Measurements from ENCODE around the gene PDE4B. TPM values are rescaled to one million over a fixed set of nuclear protein-coding genes. Genes with fewer than 3 reads are reported as not detected.
A peak's percentile ranks its signal among the peaks of the same experiment; 100 is the strongest.

The PDE4B gene
- total and polyA plus RNA-seq, 3 experiments from 2014 or later, result 29.7 to 34.5 (median 31.4) TPM

GRCh38 chr1:66266350-66266749 is 473.7 kb downstream of the PDE4B start:
- peaks cover 0 to 2% of the 10 kb centered on the region in 2 donors for H3K27me3 Mint-ChIP-seq
- POLR2A ChIA-PET, result no interaction called here
- H3K4me1 ChIP-seq (ENCODE audit: insufficient read depth, low read length), result peaks cover 7% of the 10 kb centered on the region
- H3K9me3 ChIP-seq (ENCODE audit: low read length), result no peaks in the 10 kb centered on the region
- peaks cover 0 to 2% (median 0%) of the 10 kb centered on the region in 3 donors for H3K36me3 Mint-ChIP-seq
- peak overlapping the region in 4 of 8 donors; percentile 21 to 79 (median 48) for H3K27ac Mint-ChIP-seq
- no peak overlapping the region for H3K4me3 ChIP-seq (ENCODE audit: low read length)
- CTCF ChIA-PET, result interaction anchor here (2.8 to 5.4 kb wide), 2 partner anchors 9 to 179 kb away, joined by 9 to 25 read pairs; no protein-coding TSS in a partner anchor
- H3K9me3 Mint-ChIP-seq, result no peaks in the 10 kb centered on the region
- H3K4me1 Mint-ChIP-seq, result peaks cover 12 to 37% (median 19%) of the 10 kb centered on the region in 3 donors
- no peaks in the 10 kb centered on the region for H3K36me3 ChIP-seq (ENCODE audit: insufficient read depth, low read length)
- no peaks in the 10 kb centered on the region for H3K27me3 ChIP-seq (ENCODE audit: insufficient read depth, low read length, poor library complexity, severe bottlenecking)
- no peak overlapping the region for H3K4me3 Mint-ChIP-seq
- no peak overlapping the region for H3K27ac ChIP-seq (ENCODE audit: low read depth, low read length)
- DNase-seq, result no peak

- POLR2A ChIA-PET, result no interaction called here
Observed at GRCh38 chr1:66266756-66267155, 474.1 kb downstream of the PDE4B start.

GRCh38 chr1:66267201-66267940 is 474.7 kb downstream of the PDE4B start:
- Mint-ChIP-seq H3K4me3 (no peak overlapping the region), H3K9me3 (no peaks in the 10 kb centered on the region), H3K27ac (no peak overlapping the region), H3K36me3 (peaks cover 0 to 2% (median 0%) of the 10 kb centered on the region in 3 donors), H3K27me3 (peaks cover 0 to 2% of the 10 kb centered on the region in 2 donors), H3K4me1 (peaks cover 11 to 34% (median 24%) of the 10 kb centered on the region in 3 donors)
- Histone ChIP-seq H3K4me1 (ENCODE audit: insufficient read depth, low read length) (peaks cover 5% of the 10 kb centered on the region), H3K36me3 (ENCODE audit: insufficient read depth, low read length) (no peaks in the 10 kb centered on the region), H3K4me3 (ENCODE audit: low read length) (no peak overlapping the region), H3K27me3 (ENCODE audit: insufficient read depth, low read length, poor library complexity, severe bottlenecking) (no peaks in the 10 kb centered on the region), H3K9me3 (ENCODE audit: low read length) (no peaks in the 10 kb centered on the region), H3K27ac (ENCODE audit: low read depth, low read length) (no peak overlapping the region)
- no peak for DNase-seq
- POLR2A ChIA-PET, result no interaction called here
- CTCF ChIA-PET, result interaction anchor here (1.0 to 5.4 kb wide), 3 partner anchors 15 to 178 kb away, joined by 3 to 25 read pairs (median 3); no protein-coding TSS in a partner anchor

More at GRCh38 chr1:66266756-66267155, 474.1 kb downstream of the PDE4B start:
- no peak for DNase-seq
- H3K9me3 Mint-ChIP-seq, result no peaks in the 10 kb centered on the region
- H3K27me3 Mint-ChIP-seq, result peaks cover 0 to 2% of the 10 kb centered on the region in 2 donors
- no peak overlapping the region for H3K4me3 Mint-ChIP-seq
- no peaks in the 10 kb centered on the region for H3K27me3 ChIP-seq (ENCODE audit: insufficient read depth, low read length, poor library complexity, severe bottlenecking)
- H3K4me1 Mint-ChIP-seq, result peaks cover 9 to 33% (median 19%) of the 10 kb centered on the region in 3 donors
- H3K36me3 Mint-ChIP-seq, result peaks cover 0 to 2% (median 0%) of the 10 kb centered on the region in 3 donors
- H3K4me1 ChIP-seq (ENCODE audit: insufficient read depth, low read length), result peaks cover 3% of the 10 kb centered on the region
- no peak overlapping the region for H3K27ac ChIP-seq (ENCODE audit: low read depth, low read length)
- no peaks in the 10 kb centered on the region for H3K36me3 ChIP-seq (ENCODE audit: insufficient read depth, low read length)
- H3K4me3 ChIP-seq (ENCODE audit: low read length), result no peak overlapping the region
- CTCF ChIA-PET, result interaction anchor here (1.4 to 5.4 kb wide), 2 partner anchors 16 to 179 kb away, joined by 3 to 25 read pairs; no protein-coding TSS in a partner anchor
- H3K27ac Mint-ChIP-seq, result peak overlapping the region in 3 of 8 donors; percentile 35 to 79 (median 44)
- H3K9me3 ChIP-seq (ENCODE audit: low read length), result no peaks in the 10 kb centered on the region

- Mint-ChIP-seq H3K27ac (peak overlapping the region in 1 of 8 donors; percentile 17), H3K4me1 (peaks cover 19 to 37% (median 35%) of the 10 kb centered on the region in 3 donors), H3K4me3 (no peak overlapping the region), H3K27me3 (peaks cover 0 to 2% of the 10 kb centered on the region in 2 donors), H3K9me3 (no peaks in the 10 kb centered on the region), H3K36me3 (peaks cover 0 to 2% (median 0%) of the 10 kb centered on the region in 3 donors)
- H3K36me3 ChIP-seq (ENCODE audit: insufficient read depth, low read length), result no peaks in the 10 kb centered on the region
- CTCF ChIA-PET, result no interaction called here
- H3K27ac ChIP-seq (ENCODE audit: low read depth, low read length), result no peak overlapping the region
- H3K9me3 ChIP-seq (ENCODE audit: low read length), result no peaks in the 10 kb centered on the region
- POLR2A ChIA-PET, result no interaction called here
- no peak for DNase-seq
- no peaks in the 10 kb centered on the region for H3K27me3 ChIP-seq (ENCODE audit: insufficient read depth, low read length, poor library complexity, severe bottlenecking)
- H3K4me1 ChIP-seq (ENCODE audit: insufficient read depth, low read length), result peaks cover 16% of the 10 kb centered on the region
- no peak overlapping the region for H3K4me3 ChIP-seq (ENCODE audit: low read length)
Observed at GRCh38 chr1:66269222-66269621, 476.5 kb downstream of the PDE4B start.

GRCh38 chr1:66270119-66270812 is 477.6 kb downstream of the PDE4B start:
- no peak overlapping the region for H3K27ac ChIP-seq (ENCODE audit: low read depth, low read length)
- peaks cover 0 to 2% of the 10 kb centered on the region in 2 donors for H3K27me3 Mint-ChIP-seq
- POLR2A ChIA-PET, result no interaction called here
- CTCF ChIA-PET, result interaction anchor here (3.1 kb wide), 1 partner anchor 176 kb away, joined by 12 read pairs; no protein-coding TSS in a partner anchor
- no peaks in the 10 kb centered on the region for H3K27me3 ChIP-seq (ENCODE audit: insufficient read depth, low read length, poor library complexity, severe bottlenecking)
- H3K4me1 Mint-ChIP-seq, result peaks cover 29 to 47% (median 46%) of the 10 kb centered on the region in 3 donors
- H3K36me3 Mint-ChIP-seq, result peaks cover 0 to 1% (median 0%) of the 10 kb centered on the region in 3 donors
- no peaks in the 10 kb centered on the region for H3K36me3 ChIP-seq (ENCODE audit: insufficient read depth, low read length)
- no peaks in the 10 kb centered on the region for H3K9me3 ChIP-seq (ENCODE audit: low read length)
- no peak for DNase-seq
- no peaks in the 10 kb centered on the region for H3K9me3 Mint-ChIP-seq
- no peak overlapping the region for H3K4me3 Mint-ChIP-seq
- H3K27ac Mint-ChIP-seq, result no peak overlapping the region
- H3K4me3 ChIP-seq (ENCODE audit: low read length), result no peak overlapping the region
- peaks cover 27% of the 10 kb centered on the region for H3K4me1 ChIP-seq (ENCODE audit: insufficient read depth, low read length)

- DNase-seq, result peak in 1 of 5 donors; percentile 19
- peak overlapping the region in 4 of 8 donors; percentile 11 to 69 (median 30) for H3K27ac Mint-ChIP-seq
- H3K4me3 Mint-ChIP-seq, result no peak overlapping the region
- H3K4me1 Mint-ChIP-seq, result peaks cover 37 to 51% (median 49%) of the 10 kb centered on the region in 3 donors
- CTCF ChIA-PET, result interaction anchor here (3.1 kb wide), 1 partner anchor 175 kb away, joined by 12 read pairs; no protein-coding TSS in a partner anchor
- POLR2A ChIA-PET, result interaction anchor here (0.6 kb wide), 1 partner anchor 71 kb away, joined by 7 read pairs; no protein-coding TSS in a partner anchor
- Histone ChIP-seq H3K36me3 (ENCODE audit: insufficient read depth, low read length) (no peaks in the 10 kb centered on the region), H3K9me3 (ENCODE audit: low read length) (no peaks in the 10 kb centered on the region), H3K4me1 (ENCODE audit: insufficient read depth, low read length) (peaks cover 38% of the 10 kb centered on the region), H3K27ac (ENCODE audit: low read depth, low read length) (no peak overlapping the region), H3K4me3 (ENCODE audit: low read length) (no peak overlapping the region), H3K27me3 (ENCODE audit: insufficient read depth, low read length, poor library complexity, severe bottlenecking) (no peaks in the 10 kb centered on the region)
- H3K36me3 Mint-ChIP-seq, result peaks cover 0 to 1% (median 0%) of the 10 kb centered on the region in 3 donors
- peaks cover 0 to 2% of the 10 kb centered on the region in 2 donors for H3K27me3 Mint-ChIP-seq
- no peaks in the 10 kb centered on the region for H3K9me3 Mint-ChIP-seq
Observed at GRCh38 chr1:66271216-66271903, 478.7 kb downstream of the PDE4B start.

- Histone ChIP-seq H3K36me3 (ENCODE audit: insufficient read depth, low read length) (no peaks in the 10 kb centered on the region), H3K4me1 (ENCODE audit: insufficient read depth, low read length) (peaks cover 43% of the 10 kb centered on the region), H3K9me3 (ENCODE audit: low read length) (no peaks in the 10 kb centered on the region), H3K27me3 (ENCODE audit: insufficient read depth, low read length, poor library complexity, severe bottlenecking) (no peaks in the 10 kb centered on the region), H3K4me3 (ENCODE audit: low read length) (no peak overlapping the region), H3K27ac (ENCODE audit: low read depth, low read length) (no peak overlapping the region)
- H3K36me3 Mint-ChIP-seq, result peaks cover 0 to 1% (median 0%) of the 10 kb centered on the region in 3 donors
- no peaks in the 10 kb centered on the region for H3K9me3 Mint-ChIP-seq
- peaks cover 0 to 2% of the 10 kb centered on the region in 2 donors for H3K27me3 Mint-ChIP-seq
- ChIA-PET CTCF (interaction anchor here (1.1 to 3.1 kb wide), 3 partner anchors 10 to 174 kb away, joined by 3 to 12 read pairs (median 4); no protein-coding TSS in a partner anchor), POLR2A (interaction anchor here (0.6 kb wide), 1 partner anchor 71 kb away, joined by 7 read pairs; no protein-coding TSS in a partner anchor)
- DNase-seq, result no peak
- no peak overlapping the region for H3K4me3 Mint-ChIP-seq
- H3K27ac Mint-ChIP-seq, result peak overlapping the region in 1 of 8 donors; percentile 45
- H3K4me1 Mint-ChIP-seq, result peaks cover 37 to 51% (median 49%) of the 10 kb centered on the region in 3 donors
Observed at GRCh38 chr1:66271904-66272254, 479.2 kb downstream of the PDE4B start.

Data from CD8-positive, alpha-beta memory T cell (primary cell).